Keratinocyte (primary cell): Measurements from ENCODE around the gene PKHD1. TPM values are rescaled to one million over a fixed set of nuclear protein-coding genes. Genes with fewer than 3 reads are reported as not detected.

Experiments used
- DNase-seq: peaks from one replicate; pipeline ENCODE4 v3.0.0-alpha.2; 2011; ENCODE audit warnings: low read depth, missing footprints, low spot score
- FAIRE-seq: peaks from 2 replicates; lab custom pipeline; 2011; peaks lifted over from hg19 to GRCh38; lab: Jason Lieb, UNC
- H2AFZ ChIP-seq: 2 replicates; pipeline ENCODE4 v1.6.0; 2012; ENCODE audit warnings: low read length, control low read depth, inconsistent platforms; ENCODE audit not compliant: control insufficient read depth
- H3K27ac ChIP-seq: 2 replicates; pipeline ENCODE4 v1.5.1; 2011; ENCODE audit warnings: low read length; ENCODE audit not compliant: control insufficient read depth, insufficient read depth
- H3K27me3 ChIP-seq: 3 replicates; pipeline ENCODE4 v1.6.0; 2011; ENCODE audit warnings: low read length; ENCODE audit not compliant: control insufficient read depth, insufficient read depth; ENCODE audit errors: extremely low read depth
- H3K36me3 ChIP-seq, 2 experiments: 2 replicates in 1 of 2; 3 replicates in 1 of 2; pipeline ENCODE4 v1.5.1; 2011; ENCODE audit warnings: low read length in 2 of 2, mild to moderate bottlenecking in 1 of 2; ENCODE audit not compliant: control insufficient read depth in 2 of 2, insufficient read depth in 2 of 2; ENCODE audit errors: extremely low read depth in 1 of 2
- H3K4me1 ChIP-seq: 3 replicates; pipeline ENCODE4 v1.5.1; 2011; ENCODE audit warnings: low read length; ENCODE audit not compliant: control insufficient read depth, insufficient read depth; ENCODE audit errors: extremely low read depth
- H3K4me2 ChIP-seq: 3 replicates; pipeline ENCODE4 v1.6.0; 2011; ENCODE audit warnings: low read depth, low read length; ENCODE audit not compliant: control insufficient read depth, insufficient read depth; ENCODE audit errors: extremely low read depth
- H3K4me3 ChIP-seq, 3 experiments: fragments of 200-600 bp in 1 of 3; sonication (generic) in 1 of 3; 2 replicates in 2 of 3; 3 replicates in 1 of 3; pipeline ENCODE4 v1.5.1; 2011 to 2016; ENCODE audit warnings: low read length in 3 of 3, mild to moderate bottlenecking in 3 of 3, control low read depth in 2 of 3, inconsistent platforms in 1 of 3, low read depth in 1 of 3, mixed read lengths in 1 of 3, mixed run types in 1 of 3, moderate library complexity in 1 of 3; ENCODE audit not compliant: control insufficient read depth in 2 of 3, insufficient read depth in 2 of 3; ENCODE audit errors: extremely low read depth in 1 of 3
- H3K79me2 ChIP-seq: 2 replicates; pipeline ENCODE4 v1.6.0; 2012; ENCODE audit warnings: low read length; ENCODE audit not compliant: control insufficient read depth, insufficient read depth
- H3K9ac ChIP-seq: 3 replicates; pipeline ENCODE4 v1.6.0; 2011; ENCODE audit warnings: low read length; ENCODE audit not compliant: control insufficient read depth, insufficient read depth; ENCODE audit errors: extremely low read depth
- H3K9me1 ChIP-seq: 3 replicates; pipeline ENCODE4 v1.6.0; 2011; ENCODE audit warnings: low read length; ENCODE audit not compliant: control insufficient read depth, insufficient read depth; ENCODE audit errors: extremely low read depth
- H3K9me3 ChIP-seq: 2 replicates; pipeline ENCODE4 v1.5.1; 2012; ENCODE audit warnings: low read depth, low read length; ENCODE audit not compliant: control insufficient read depth
- H4K20me1 ChIP-seq: 3 replicates; pipeline ENCODE4 v1.6.0; 2011; ENCODE audit warnings: low read length; ENCODE audit not compliant: control insufficient read depth, insufficient read depth; ENCODE audit errors: extremely low read depth
- CTCF ChIP-seq, 3 experiments: IDR thresholded peaks in 1 of 3; conservative IDR thresholded peaks in 1 of 3; optimal IDR thresholded peaks in 1 of 3; 2 replicates in 2 of 3; 3 replicates in 1 of 3; pipeline versions ENCODE3 to v1.5.1; 2011; ENCODE audit warnings: low read length in 3 of 3, mild to moderate bottlenecking in 3 of 3, moderate library complexity in 2 of 3, control low read depth in 1 of 3, inconsistent platforms in 1 of 3; ENCODE audit not compliant: insufficient read depth in 2 of 3; ENCODE audit errors: extremely low read depth in 1 of 3
- EZH2 ChIP-seq: IDR thresholded peaks from one replicate; pipeline ENCODE4 v1.6.1; 2012; ENCODE audit warnings: inconsistent platforms, mild to moderate bottlenecking, low read length, moderate library complexity
- dilution Hi-C: fragments of 300-500 bp; cut with MboI; formaldehyde crosslinking; loops from one replicate; pipeline ENCODE4 v1.7.0; 2020; ENCODE audit warnings: low sequenced_read_pairs; ENCODE audit not compliant: extremely low pct_ligation_motif_present
- polyA plus RNA-seq, 5 experiments: library from polyadenylated mRNA; depleted of rRNA in 3 of 5; stranded (reverse) in 3 of 5; stranded (forward) in 1 of 5; unstranded in 1 of 5; fragments of >200 nt; gene quantifications; 1 replicate in 1 of 5; 2 replicates in 3 of 5; 3 replicates in 1 of 5; pipeline versions ENCODE4 v1.2.1 to v1.2.3, GENCODE V29; 2011 to 2012; ENCODE audit warnings: missing spikeins in 2 of 5, low read depth in 1 of 5, low replicate concordance in 1 of 5

Gene PKHD1
- polyA plus RNA-seq, 1 donor (not counting 4 experiments of a cell fraction or from before 2014, with no cell fraction given), result under 0.01 TPM

DNA sequence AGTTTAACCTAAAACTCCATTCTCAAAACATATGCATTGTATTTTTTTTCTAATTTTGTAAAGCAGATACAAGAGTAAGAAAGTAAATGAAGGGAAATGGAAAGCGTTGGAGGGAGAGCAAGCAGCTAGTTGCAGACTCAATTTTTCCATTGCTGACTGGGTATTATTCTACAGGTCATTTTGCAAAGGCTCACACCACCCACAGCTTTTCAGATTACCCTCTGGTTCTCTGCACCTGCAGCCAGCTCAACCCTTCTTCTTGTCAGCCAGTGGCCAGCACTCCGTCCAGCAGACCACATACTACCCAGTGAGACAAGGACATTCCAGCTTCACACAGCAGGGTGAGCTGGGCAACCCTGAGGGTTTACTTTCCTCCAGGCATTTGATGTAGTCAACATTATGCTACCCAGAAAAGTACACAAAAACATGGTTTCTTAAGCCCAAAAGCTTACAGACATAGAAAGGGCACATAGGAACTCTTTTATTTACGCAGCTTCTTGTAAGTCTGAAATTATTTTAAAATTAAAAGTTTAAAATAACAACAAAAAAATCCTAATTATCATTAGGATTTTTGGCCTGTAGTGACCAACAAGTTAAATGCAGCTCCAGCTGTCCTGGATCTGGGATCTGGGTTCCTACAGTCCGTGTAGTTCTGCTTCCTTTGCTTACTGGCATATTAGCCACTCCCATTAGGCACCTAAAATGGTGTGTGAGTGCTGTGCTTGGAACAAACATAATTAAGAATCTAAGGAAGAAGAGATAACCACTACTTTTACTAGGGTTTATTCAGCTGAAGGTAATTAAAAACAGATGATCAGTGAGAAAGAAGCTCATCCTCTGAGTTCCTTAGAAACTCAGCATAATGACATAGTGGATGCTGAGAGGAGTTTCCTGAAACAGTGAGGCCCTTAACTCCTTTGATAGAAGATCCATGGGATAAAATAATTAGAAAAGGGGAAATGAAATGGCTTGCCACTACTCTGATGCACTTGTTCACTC lies 185.3 kb downstream of the PKHD1 start:
- Histone ChIP-seq H3K36me3 (no peaks in the 10 kb centered on the region), H3K27ac (no peak overlapping the region), H3K4me1 (no peaks in the 10 kb centered on the region), H2AFZ (no peak overlapping the region), H3K4me3 (no peak overlapping the region), H3K9ac (no peak overlapping the region), H3K79me2 (no peaks in the 10 kb centered on the region), H3K4me2 (no peak overlapping the region), H4K20me1 (no peaks in the 10 kb centered on the region), H3K9me1 (no peaks in the 10 kb centered on the region), H3K9me3 (no peaks in the 10 kb centered on the region), H3K27me3 (no peaks in the 10 kb centered on the region)
- FAIRE-seq (no peak), DNase-seq (no peak)
- TF ChIP-seq EZH2 (no peak), CTCF (optimal IDR thresholded peaks at IDR 0.05 in 1 of 3, IDR thresholded peaks at IDR 0.05 in 1 of 3, conservative IDR thresholded peaks at IDR 0.05 in 1 of 3; ENCODE audit: extremely low read depth in 1 of 3, insufficient read depth in 2 of 3, low read length in 3 of 3) (no peak)
- dilution Hi-C loops, result no loop called here

DNA sequence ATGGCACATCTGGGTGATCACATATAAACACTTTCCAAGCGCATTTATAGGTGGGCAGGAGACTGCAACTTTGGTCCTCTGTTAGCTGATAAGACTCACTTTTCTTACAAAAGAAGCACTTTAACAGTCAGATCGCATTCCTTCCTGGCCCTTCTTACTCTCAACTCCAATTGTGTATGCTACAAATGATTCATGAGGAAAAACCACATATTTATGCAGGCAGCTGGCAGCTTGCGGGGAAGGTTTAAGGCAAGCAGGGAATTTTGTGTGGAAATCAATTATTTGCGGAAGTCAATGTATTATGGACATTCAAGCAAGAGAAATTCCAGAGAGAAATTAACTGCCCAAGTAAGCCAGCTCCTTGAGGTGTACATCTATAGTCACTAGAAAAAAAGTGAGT lies 194.0 kb downstream of the PKHD1 start:
- dilution Hi-C loops, result no loop called here
- FAIRE-seq (no peak), DNase-seq (no peak)
- Histone ChIP-seq H3K4me3 (no peak overlapping the region), H3K36me3 (no peaks in the 10 kb centered on the region), H4K20me1 (no peaks in the 10 kb centered on the region), H3K27ac (no peak overlapping the region), H3K79me2 (no peaks in the 10 kb centered on the region), H3K9me1 (no peaks in the 10 kb centered on the region), H3K4me1 (no peaks in the 10 kb centered on the region), H3K9me3 (no peaks in the 10 kb centered on the region), H3K27me3 (no peaks in the 10 kb centered on the region), H2AFZ (no peak overlapping the region), H3K4me2 (no peak overlapping the region), H3K9ac (no peak overlapping the region)
- TF ChIP-seq CTCF (optimal IDR thresholded peaks at IDR 0.05 in 1 of 3, IDR thresholded peaks at IDR 0.05 in 1 of 3, conservative IDR thresholded peaks at IDR 0.05 in 1 of 3; ENCODE audit: extremely low read depth in 1 of 3, insufficient read depth in 2 of 3, low read length in 3 of 3), result no peak
- no peak for TF ChIP-seq EZH2
